GM23338 (cell line): ENCODE results near the gene RFX6. TPM values are rescaled to one million over a fixed set of nuclear protein-coding genes. Genes with fewer than 3 reads are reported as not detected.

Experiments
- ATAC-seq: fragments of 200-7000 bp; cut with Tn5 transposase; 3 replicates; pipeline ENCODE4 v1.9.1; 2020
- DNase-seq: peaks from one replicate; pipeline ENCODE4 v3.0.0-alpha.2; 2015; ENCODE audit warnings: low spot score
- H2AFZ ChIP-seq: fragments of 200-600 bp; sonication (generic); 2 replicates; pipeline ENCODE4 v1.8.0; 2016; ENCODE audit warnings: antibody characterized with exemption, mild to moderate bottlenecking, moderate library complexity
- H3F3A ChIP-seq: fragments of 200-600 bp; sonication (generic); replicated peaks from 2 replicates; pipeline ENCODE4 v1.8.0; 2017; ENCODE audit warnings: antibody characterized with exemption, mixed run types, low read depth
- H3K27ac ChIP-seq: fragments of 200-600 bp; sonication (generic); 2 replicates; pipeline ENCODE4 v1.6.1; 2016; ENCODE audit warnings: low read depth
- H3K27me3 ChIP-seq: fragments of 200-600 bp; sonication (generic); 2 replicates; pipeline ENCODE4 v1.8.0; 2016; ENCODE audit warnings: mild to moderate bottlenecking, mixed run types, moderate library complexity; ENCODE audit not compliant: insufficient read depth
- H3K36me3 ChIP-seq: fragments of 200-600 bp; sonication (generic); 2 replicates; pipeline ENCODE4 v1.8.0; 2016; ENCODE audit warnings: mild to moderate bottlenecking; ENCODE audit not compliant: insufficient read depth
- H3K4me1 ChIP-seq: fragments of 200-600 bp; sonication (generic); 2 replicates; pipeline ENCODE4 v1.8.0; 2016; ENCODE audit warnings: mild to moderate bottlenecking, moderate library complexity; ENCODE audit not compliant: insufficient read depth
- H3K4me2 ChIP-seq: fragments of 200-600 bp; sonication (generic); 2 replicates; pipeline ENCODE4 v1.7.1; 2017; ENCODE audit warnings: mixed run types
- H3K4me3 ChIP-seq: fragments of 200-600 bp; sonication (generic); 2 replicates; pipeline ENCODE4 v1.6.1; 2016; ENCODE audit warnings: mixed run types
- H3K79me2 ChIP-seq: fragments of 200-600 bp; sonication (generic); replicated peaks from 2 replicates; pipeline ENCODE4 v1.8.0; 2017; ENCODE audit warnings: mild to moderate bottlenecking; ENCODE audit not compliant: insufficient read depth
- H3K9me2 ChIP-seq: fragments of 200-600 bp; sonication (generic); 2 replicates; pipeline ENCODE4 v1.8.0; 2017; ENCODE audit not compliant: insufficient read depth
- H4K20me1 ChIP-seq: fragments of 200-600 bp; sonication (generic); replicated peaks from 2 replicates; pipeline ENCODE4 v1.8.0; 2017; ENCODE audit warnings: mild to moderate bottlenecking; ENCODE audit not compliant: insufficient read depth
- H3K27ac Mint-ChIP-seq: 2 replicates; pipeline ENCODE4 v1.8.0; 2020; ENCODE audit warnings: inconsistent platforms, mild to moderate bottlenecking, moderate library complexity, mixed read lengths
- H3K27me3 Mint-ChIP-seq: 3 replicates; pipeline ENCODE4 v1.8.0; 2022; ENCODE audit warnings: low read depth, mild to moderate bottlenecking, moderate library complexity, mixed read lengths, inconsistent platforms; ENCODE audit not compliant: insufficient read depth, poor library complexity
- H3K36me3 Mint-ChIP-seq: 3 replicates; pipeline ENCODE4 v1.8.0; 2021; ENCODE audit warnings: low read depth, mild to moderate bottlenecking, inconsistent platforms, moderate library complexity, mixed read lengths
- H3K4me1 Mint-ChIP-seq: 3 replicates; pipeline ENCODE4 v1.8.0; 2020; ENCODE audit warnings: mild to moderate bottlenecking, inconsistent platforms, mixed read lengths
- H3K4me3 Mint-ChIP-seq: 3 replicates; pipeline ENCODE4 v1.8.0; 2021; ENCODE audit warnings: moderate library complexity, mild to moderate bottlenecking, inconsistent platforms, mixed read lengths
- H3K9me3 Mint-ChIP-seq: 3 replicates; pipeline ENCODE4 v1.8.0; 2020; ENCODE audit warnings: moderate library complexity, mild to moderate bottlenecking, inconsistent platforms, mixed read lengths
- CREB1 ChIP-seq: fragments of 250-450 bp; sonication (Bioruptor Pico); IDR thresholded peaks from 2 replicates; pipeline ENCODE4 v1.5.0; 2020; ENCODE audit warnings: low read depth, mild to moderate bottlenecking, moderate library complexity
- CTCF ChIP-seq, 2 experiments: fragments of 200-600 bp in 1 of 2; sonication (generic) in 1 of 2; conservative IDR thresholded peaks; 2 replicates each; pipeline versions ENCODE4 v1.5.1 to v1.6.1; 2016 to 2017; ENCODE audit warnings: antibody characterized with exemption in 2 of 2, low read depth in 2 of 2, mild to moderate bottlenecking in 2 of 2, moderate library complexity in 1 of 2
- EZH2 ChIP-seq: fragments of 200-600 bp; sonication (generic); IDR thresholded peaks from one replicate; pipeline ENCODE4 v1.8.0; 2017; ENCODE audit warnings: antibody characterized with exemption, mild to moderate bottlenecking, low read depth; ENCODE audit not compliant: unreplicated experiment
- EZH2phosphoT487 ChIP-seq: fragments of 200-600 bp; sonication (generic); IDR thresholded peaks from one replicate; pipeline ENCODE4 v1.8.1; 2018; ENCODE audit warnings: antibody characterized with exemption; ENCODE audit not compliant: unreplicated experiment
- JUNB ChIP-seq: IDR thresholded peaks from one replicate; pipeline ENCODE4 v1.6.1; 2016; ENCODE audit warnings: antibody characterized with exemption; ENCODE audit not compliant: unreplicated experiment
- NANOG ChIP-seq: IDR thresholded peaks from 2 replicates; pipeline ENCODE4 v1.6.1; 2016; ENCODE audit warnings: antibody characterized with exemption, borderline replicate concordance
- POLR2AphosphoS5 ChIP-seq: IDR thresholded peaks from 2 replicates; pipeline ENCODE4 v1.6.1; 2016; ENCODE audit warnings: antibody characterized with exemption, low read depth
- STAT1 ChIP-seq: IDR thresholded peaks from one replicate; pipeline ENCODE4 v1.6.1; 2016; ENCODE audit warnings: antibody characterized with exemption; ENCODE audit not compliant: unreplicated experiment
- ZNF331 ChIP-seq: fragments of 250-450 bp; sonication (Bioruptor Pico); IDR thresholded peaks from 2 replicates; pipeline ENCODE4 v1.5.0; 2020; ENCODE audit warnings: low read depth, mild to moderate bottlenecking, moderate library complexity
- polyA plus RNA-seq: library from polyadenylated mRNA; unstranded; fragments of >200 nt; fragmentation: Nextera tagmentation; extraction: Ambion mirVana; gene quantifications from 2 replicates; pipeline ENCODE4 v1.2.1, GENCODE V29; 2016
- total RNA-seq: library from RNA; depleted of rRNA; stranded (reverse); fragments of >200 nt; shearing (Covaris generic); gene quantifications from 2 replicates; pipeline ENCODE4 v1.2.3, GENCODE V29; 2014
- TF ChIP-seq, protein P1 (sequence below): IDR thresholded peaks from one replicate; pipeline ENCODE4 v1.6.1; 2018; ENCODE audit warnings: antibody characterized with exemption; ENCODE audit not compliant: unreplicated experiment
- TF ChIP-seq, protein P2 (sequence below): IDR thresholded peaks from 2 replicates; pipeline ENCODE4 v1.6.1; 2016; ENCODE audit warnings: antibody characterized with exemption
- TF ChIP-seq, protein P3 (sequence below): fragments of 250-450 bp; sonication (Bioruptor Pico); IDR thresholded peaks from 2 replicates; pipeline ENCODE4 v1.5.0; 2020; ENCODE audit warnings: mild to moderate bottlenecking, moderate library complexity

RFX6 gene
- total and polyA plus RNA-seq, 2 experiments from 2014 or later = 0.35 TPM; not detected in 1

- TF ChIP-seq, protein P1, sequence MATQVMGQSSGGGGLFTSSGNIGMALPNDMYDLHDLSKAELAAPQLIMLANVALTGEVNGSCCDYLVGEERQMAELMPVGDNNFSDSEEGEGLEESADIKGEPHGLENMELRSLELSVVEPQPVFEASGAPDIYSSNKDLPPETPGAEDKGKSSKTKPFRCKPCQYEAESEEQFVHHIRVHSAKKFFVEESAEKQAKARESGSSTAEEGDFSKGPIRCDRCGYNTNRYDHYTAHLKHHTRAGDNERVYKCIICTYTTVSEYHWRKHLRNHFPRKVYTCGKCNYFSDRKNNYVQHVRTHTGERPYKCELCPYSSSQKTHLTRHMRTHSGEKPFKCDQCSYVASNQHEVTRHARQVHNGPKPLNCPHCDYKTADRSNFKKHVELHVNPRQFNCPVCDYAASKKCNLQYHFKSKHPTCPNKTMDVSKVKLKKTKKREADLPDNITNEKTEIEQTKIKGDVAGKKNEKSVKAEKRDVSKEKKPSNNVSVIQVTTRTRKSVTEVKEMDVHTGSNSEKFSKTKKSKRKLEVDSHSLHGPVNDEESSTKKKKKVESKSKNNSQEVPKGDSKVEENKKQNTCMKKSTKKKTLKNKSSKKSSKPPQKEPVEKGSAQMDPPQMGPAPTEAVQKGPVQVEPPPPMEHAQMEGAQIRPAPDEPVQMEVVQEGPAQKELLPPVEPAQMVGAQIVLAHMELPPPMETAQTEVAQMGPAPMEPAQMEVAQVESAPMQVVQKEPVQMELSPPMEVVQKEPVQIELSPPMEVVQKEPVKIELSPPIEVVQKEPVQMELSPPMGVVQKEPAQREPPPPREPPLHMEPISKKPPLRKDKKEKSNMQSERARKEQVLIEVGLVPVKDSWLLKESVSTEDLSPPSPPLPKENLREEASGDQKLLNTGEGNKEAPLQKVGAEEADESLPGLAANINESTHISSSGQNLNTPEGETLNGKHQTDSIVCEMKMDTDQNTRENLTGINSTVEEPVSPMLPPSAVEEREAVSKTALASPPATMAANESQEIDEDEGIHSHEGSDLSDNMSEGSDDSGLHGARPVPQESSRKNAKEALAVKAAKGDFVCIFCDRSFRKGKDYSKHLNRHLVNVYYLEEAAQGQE = no peak
- TF ChIP-seq EZH2phosphoT487 (no peak), EZH2 (no peak), CREB1 (CRISPR knock-in tag) (no peak), JUNB (no peak), NANOG (no peak)
Observed at GRCh38 chr6:116945809-116946208, 68.8 kb downstream of the RFX6 start (continued).

DNA sequence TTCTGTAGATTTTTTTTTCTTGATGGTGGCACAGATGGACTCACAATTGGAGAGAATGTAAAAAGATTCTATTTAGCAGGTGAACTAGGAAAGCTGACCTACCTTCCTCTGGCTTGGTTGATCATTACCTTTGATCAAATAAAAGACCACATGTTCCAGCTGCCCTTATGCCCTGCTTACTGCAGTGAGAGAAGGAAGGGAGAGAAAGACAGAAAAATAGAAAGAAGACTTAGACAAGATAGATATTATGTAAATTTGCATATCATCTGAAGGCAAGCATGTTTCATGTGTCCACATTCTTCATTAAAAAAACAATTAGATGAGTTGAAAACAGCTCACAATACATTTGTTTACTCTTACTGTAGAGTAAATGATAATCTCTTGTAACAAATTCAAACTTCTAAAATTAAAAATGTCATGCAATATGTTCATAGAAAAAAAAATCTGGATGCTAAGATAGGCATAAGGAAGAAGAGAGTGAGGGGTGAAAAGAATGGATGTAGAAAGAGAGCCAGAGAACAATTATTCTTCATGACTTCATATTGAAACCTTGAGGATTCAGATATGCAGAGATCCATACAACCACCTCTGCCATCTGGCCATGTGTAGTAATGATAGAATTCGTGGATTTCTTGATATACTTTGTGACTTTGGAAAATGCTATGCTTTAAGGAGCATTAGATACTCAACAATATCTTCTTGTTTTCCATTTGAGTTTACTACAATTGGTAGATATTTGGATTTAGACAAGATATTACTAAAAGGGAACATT lies 71.7 kb downstream of the RFX6 start:
- Mint-ChIP-seq H3K4me1 (peaks cover 16% of the 10 kb centered on the region; the same call in 2 of the 3 replicates), H3K9me3 (no peaks in the 10 kb centered on the region; the same call in 2 of the 3 replicates), H3K27me3 (peaks cover 2% of the 10 kb centered on the region), H3K36me3 (no peaks in the 10 kb centered on the region), H3K27ac (no peak overlapping the region), H3K4me3 (no peak overlapping the region)
- DNase-seq (no peak), ATAC-seq (no peak)
- Histone ChIP-seq H4K20me1 (no peaks in the 10 kb centered on the region), H3K27me3 (no peaks in the 10 kb centered on the region), H3K79me2 (no peaks in the 10 kb centered on the region), H3K36me3 (no peaks in the 10 kb centered on the region), H3K27ac (no peak overlapping the region), H3K4me1 (peaks cover 10% of the 10 kb centered on the region), H3K4me3 (no peak overlapping the region), H2AFZ (no peak overlapping the region), H3K9me2 (no peaks in the 10 kb centered on the region), H3F3A (no peaks in the 10 kb centered on the region), H3K4me2 (no peak overlapping the region)
- no peak for TF ChIP-seq CREB1 (CRISPR knock-in tag)
- no peak for TF ChIP-seq ZNF331 (CRISPR knock-in tag)
- no peak for TF ChIP-seq STAT1
- no peak for TF ChIP-seq POLR2AphosphoS5
- no peak for TF ChIP-seq EZH2phosphoT487
- no peak for TF ChIP-seq EZH2
- TF ChIP-seq, protein P2, sequence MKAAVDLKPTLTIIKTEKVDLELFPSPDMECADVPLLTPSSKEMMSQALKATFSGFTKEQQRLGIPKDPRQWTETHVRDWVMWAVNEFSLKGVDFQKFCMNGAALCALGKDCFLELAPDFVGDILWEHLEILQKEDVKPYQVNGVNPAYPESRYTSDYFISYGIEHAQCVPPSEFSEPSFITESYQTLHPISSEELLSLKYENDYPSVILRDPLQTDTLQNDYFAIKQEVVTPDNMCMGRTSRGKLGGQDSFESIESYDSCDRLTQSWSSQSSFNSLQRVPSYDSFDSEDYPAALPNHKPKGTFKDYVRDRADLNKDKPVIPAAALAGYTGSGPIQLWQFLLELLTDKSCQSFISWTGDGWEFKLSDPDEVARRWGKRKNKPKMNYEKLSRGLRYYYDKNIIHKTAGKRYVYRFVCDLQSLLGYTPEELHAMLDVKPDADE = no peak
- no peak for TF ChIP-seq CTCF (conservative IDR thresholded peaks at IDR 0.05; ENCODE audit: low read depth in 2 of 2)
- TF ChIP-seq, protein P3, sequence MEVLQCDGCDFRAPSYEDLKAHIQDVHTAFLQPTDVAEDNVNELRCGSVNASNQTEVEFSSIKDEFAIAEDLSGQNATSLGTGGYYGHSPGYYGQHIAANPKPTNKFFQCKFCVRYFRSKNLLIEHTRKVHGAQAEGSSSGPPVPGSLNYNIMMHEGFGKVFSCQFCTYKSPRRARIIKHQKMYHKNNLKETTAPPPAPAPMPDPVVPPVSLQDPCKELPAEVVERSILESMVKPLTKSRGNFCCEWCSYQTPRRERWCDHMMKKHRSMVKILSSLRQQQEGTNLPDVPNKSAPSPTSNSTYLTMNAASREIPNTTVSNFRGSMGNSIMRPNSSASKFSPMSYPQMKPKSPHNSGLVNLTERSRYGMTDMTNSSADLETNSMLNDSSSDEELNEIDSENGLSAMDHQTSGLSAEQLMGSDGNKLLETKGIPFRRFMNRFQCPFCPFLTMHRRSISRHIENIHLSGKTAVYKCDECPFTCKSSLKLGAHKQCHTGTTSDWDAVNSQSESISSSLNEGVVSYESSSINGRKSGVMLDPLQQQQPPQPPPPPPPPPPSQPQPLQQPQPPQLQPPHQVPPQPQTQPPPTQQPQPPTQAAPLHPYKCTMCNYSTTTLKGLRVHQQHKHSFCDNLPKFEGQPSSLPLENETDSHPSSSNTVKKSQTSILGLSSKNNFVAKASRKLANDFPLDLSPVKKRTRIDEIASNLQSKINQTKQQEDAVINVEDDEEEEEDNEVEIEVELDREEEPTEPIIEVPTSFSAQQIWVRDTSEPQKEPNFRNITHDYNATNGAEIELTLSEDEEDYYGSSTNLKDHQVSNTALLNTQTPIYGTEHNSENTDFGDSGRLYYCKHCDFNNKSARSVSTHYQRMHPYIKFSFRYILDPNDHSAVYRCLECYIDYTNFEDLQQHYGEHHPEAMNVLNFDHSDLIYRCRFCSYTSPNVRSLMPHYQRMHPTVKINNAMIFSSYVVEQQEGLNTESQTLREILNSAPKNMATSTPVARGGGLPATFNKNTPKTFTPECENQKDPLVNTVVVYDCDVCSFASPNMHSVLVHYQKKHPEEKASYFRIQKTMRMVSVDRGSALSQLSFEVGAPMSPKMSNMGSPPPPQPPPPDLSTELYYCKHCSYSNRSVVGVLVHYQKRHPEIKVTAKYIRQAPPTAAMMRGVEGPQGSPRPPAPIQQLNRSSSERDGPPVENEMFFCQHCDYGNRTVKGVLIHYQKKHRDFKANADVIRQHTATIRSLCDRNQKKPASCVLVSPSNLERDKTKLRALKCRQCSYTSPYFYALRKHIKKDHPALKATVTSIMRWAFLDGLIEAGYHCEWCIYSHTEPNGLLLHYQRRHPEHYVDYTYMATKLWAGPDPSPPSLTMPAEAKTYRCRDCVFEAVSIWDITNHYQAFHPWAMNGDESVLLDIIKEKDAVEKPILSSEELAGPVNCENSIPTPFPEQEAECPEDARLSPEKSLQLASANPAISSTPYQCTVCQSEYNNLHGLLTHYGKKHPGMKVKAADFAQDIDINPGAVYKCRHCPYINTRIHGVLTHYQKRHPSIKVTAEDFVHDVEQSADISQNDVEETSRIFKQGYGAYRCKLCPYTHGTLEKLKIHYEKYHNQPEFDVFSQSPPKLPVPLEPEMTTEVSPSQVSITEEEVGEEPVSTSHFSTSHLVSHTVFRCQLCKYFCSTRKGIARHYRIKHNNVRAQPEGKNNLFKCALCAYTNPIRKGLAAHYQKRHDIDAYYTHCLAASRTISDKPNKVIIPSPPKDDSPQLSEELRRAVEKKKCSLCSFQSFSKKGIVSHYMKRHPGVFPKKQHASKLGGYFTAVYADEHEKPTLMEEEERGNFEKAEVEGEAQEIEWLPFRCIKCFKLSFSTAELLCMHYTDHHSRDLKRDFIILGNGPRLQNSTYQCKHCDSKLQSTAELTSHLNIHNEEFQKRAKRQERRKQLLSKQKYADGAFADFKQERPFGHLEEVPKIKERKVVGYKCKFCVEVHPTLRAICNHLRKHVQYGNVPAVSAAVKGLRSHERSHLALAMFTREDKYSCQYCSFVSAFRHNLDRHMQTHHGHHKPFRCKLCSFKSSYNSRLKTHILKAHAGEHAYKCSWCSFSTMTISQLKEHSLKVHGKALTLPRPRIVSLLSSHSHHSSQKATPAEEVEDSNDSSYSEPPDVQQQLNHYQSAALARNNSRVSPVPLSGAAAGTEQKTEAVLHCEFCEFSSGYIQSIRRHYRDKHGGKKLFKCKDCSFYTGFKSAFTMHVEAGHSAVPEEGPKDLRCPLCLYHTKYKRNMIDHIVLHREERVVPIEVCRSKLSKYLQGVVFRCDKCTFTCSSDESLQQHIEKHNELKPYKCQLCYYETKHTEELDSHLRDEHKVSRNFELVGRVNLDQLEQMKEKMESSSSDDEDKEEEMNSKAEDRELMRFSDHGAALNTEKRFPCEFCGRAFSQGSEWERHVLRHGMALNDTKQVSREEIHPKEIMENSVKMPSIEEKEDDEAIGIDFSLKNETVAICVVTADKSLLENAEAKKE (CRISPR knock-in tag) = no peak
